ENCODE data around the gene ZNF813.
"Not testable (repeated sequence)": the region's sequence is repeated elsewhere in the genome, so short reads cannot be mapped to it uniquely, and the experiment has no call there.

The ZNF813 gene

GRCh38 chr19:53471916-53472315 is 4.4 kb downstream of the ZNF813 start:
- H3K27ac ChIP-seq, result no peak overlapping the region
- TF ChIP-seq CTCF (conservative IDR thresholded peaks at IDR 0.05), result no peak

GRCh38 chr19:53474832-53475231 is 7.3 kb downstream of the ZNF813 start:
- peak; percentile 53 for TF ChIP-seq CTCF (conservative IDR thresholded peaks at IDR 0.05)
- H3K27ac ChIP-seq, result peak overlapping the region; percentile 14; the same call in 1 of the 2 replicates

GRCh38 chr19:53475470-53475869 is 7.9 kb downstream of the ZNF813 start:
- H3K27ac ChIP-seq, result not testable (repeated sequence)

GRCh38 chr19:53483751-53484150 is 16.2 kb downstream of the ZNF813 start:
- H3K27ac ChIP-seq, result not testable (repeated sequence)

- H3K27ac ChIP-seq, result no peak overlapping the region
- no peak for TF ChIP-seq CTCF (conservative IDR thresholded peaks at IDR 0.05)
Observed at GRCh38 chr19:53485046-53486004, 17.8 kb downstream of the ZNF813 start.

- TF ChIP-seq CTCF (conservative IDR thresholded peaks at IDR 0.05), result no peak
- H3K27ac ChIP-seq, result no peak overlapping the region
Observed at GRCh38 chr19:53492153-53492552, 24.6 kb downstream of the ZNF813 start.

- H3K27ac ChIP-seq, result peak overlapping the region; percentile 99
Observed at GRCh38 chr19:53497311-53498023, 29.9 kb downstream of the ZNF813 start.

GRCh38 chr19:53498024-53498395 is 30.5 kb downstream of the ZNF813 start:
- peak overlapping the region; percentile 99 for H3K27ac ChIP-seq

- H3K27ac ChIP-seq, result peak overlapping the region; percentile 66
Observed at GRCh38 chr19:53503151-53503550, 35.6 kb downstream of the ZNF813 start.

GRCh38 chr19:53503671-53504364 is 36.3 kb downstream of the ZNF813 start:
- H3K27ac ChIP-seq, result peak overlapping the region; percentile 75

Measured in VCaP (cell line).